RWPE1 (cell line): ENCODE measurements around the gene ANKS1A.

Experiments
- CTCF ChIA-PET: fragments of 350-600 bp; sonication (Branson Sonifier 250); formaldehyde crosslinking; extraction: SDS; loops from one replicate; lab custom pipeline; 2021; lab: Yijun Ruan, JAX
- POLR2A ChIA-PET: fragments of 400-600 bp; formaldehyde crosslinking; extraction: SDS; loops from one replicate; lab custom pipeline; 2020; ENCODE audit warnings: antibody characterized with exemption; ENCODE audit not compliant: low non-redundant PET; lab: Yijun Ruan, JAX
- DNase-seq: peaks from one replicate; pipeline ENCODE4 v3.0.0; 2012; ENCODE audit warnings: low spot score
- H3K27ac ChIP-seq: fragments of 450-650 bp; 2 replicates; pipeline ENCODE4 v1.5.1; 2017
- TF ChIP-seq, protein P1 (sequence below): fragments of 450-650 bp; conservative IDR thresholded peaks from 2 replicates; pipeline ENCODE4 v1.5.1; 2017; ENCODE audit warnings: low read depth, mild to moderate bottlenecking

The ANKS1A gene

GRCh38 chr6:35061651-35062410 lies 172.8 kb downstream of the ANKS1A start:
- no peak overlapping the region for H3K27ac ChIP-seq
- no peak for DNase-seq
- POLR2A ChIA-PET: no interaction called here
- CTCF ChIA-PET: interaction anchor here (0.7 kb wide), 1 partner anchor 11 kb away, joined by 3 read pairs; no protein-coding TSS in a partner anchor
- TF ChIP-seq, protein P1, sequence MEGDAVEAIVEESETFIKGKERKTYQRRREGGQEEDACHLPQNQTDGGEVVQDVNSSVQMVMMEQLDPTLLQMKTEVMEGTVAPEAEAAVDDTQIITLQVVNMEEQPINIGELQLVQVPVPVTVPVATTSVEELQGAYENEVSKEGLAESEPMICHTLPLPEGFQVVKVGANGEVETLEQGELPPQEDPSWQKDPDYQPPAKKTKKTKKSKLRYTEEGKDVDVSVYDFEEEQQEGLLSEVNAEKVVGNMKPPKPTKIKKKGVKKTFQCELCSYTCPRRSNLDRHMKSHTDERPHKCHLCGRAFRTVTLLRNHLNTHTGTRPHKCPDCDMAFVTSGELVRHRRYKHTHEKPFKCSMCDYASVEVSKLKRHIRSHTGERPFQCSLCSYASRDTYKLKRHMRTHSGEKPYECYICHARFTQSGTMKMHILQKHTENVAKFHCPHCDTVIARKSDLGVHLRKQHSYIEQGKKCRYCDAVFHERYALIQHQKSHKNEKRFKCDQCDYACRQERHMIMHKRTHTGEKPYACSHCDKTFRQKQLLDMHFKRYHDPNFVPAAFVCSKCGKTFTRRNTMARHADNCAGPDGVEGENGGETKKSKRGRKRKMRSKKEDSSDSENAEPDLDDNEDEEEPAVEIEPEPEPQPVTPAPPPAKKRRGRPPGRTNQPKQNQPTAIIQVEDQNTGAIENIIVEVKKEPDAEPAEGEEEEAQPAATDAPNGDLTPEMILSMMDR: no peak

GRCh38 chr6:35062676-35063574 lies 173.9 kb downstream of the ANKS1A start:
- H3K27ac ChIP-seq: no peak overlapping the region
- POLR2A ChIA-PET: no interaction called here
- TF ChIP-seq, protein P1: no peak
- CTCF ChIA-PET: no interaction called here
- DNase-seq: no peak

DNA sequence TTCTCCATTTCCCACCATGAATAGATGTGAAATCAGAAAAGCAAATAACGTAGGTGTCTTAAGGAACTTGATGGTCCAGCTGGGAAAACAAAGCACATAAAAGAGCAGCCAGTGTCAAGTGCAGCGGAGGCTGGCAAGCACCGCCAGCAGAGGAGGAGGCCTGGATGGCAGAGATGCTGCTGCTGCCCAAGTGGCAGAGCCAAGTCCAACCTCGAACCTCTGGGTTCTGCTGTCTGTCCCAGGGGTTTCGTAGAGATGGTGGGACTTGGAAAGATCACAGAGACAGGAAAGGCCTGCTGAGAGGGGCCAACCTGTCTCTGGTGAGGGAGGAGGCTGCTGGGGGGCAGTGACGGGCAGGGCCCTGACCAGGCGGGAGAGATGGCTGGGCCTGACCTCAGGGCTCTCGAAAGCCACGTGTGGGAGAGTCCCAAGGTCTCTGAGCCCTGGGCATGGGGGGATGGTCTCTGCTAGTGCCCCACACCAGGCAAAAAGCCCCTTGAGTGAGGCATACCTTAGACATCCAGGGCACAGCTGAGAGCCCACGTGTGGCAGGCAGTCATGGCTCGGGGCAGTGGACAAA lies 174.7 kb downstream of the ANKS1A start:
- 0 out of 2 replicates have a peak overlapping the region, but pooled peaks have one; percentile 6 for H3K27ac ChIP-seq
- TF ChIP-seq, protein P1: no peak
- no peak for DNase-seq
- ChIA-PET POLR2A (no interaction called here), CTCF (interaction anchor here (0.7 kb wide), 1 partner anchor 738 kb away, joined by 3 read pairs; no protein-coding TSS in a partner anchor)

GRCh38 chr6:35064290-35064689 lies 175.2 kb downstream of the ANKS1A start:
- CTCF ChIA-PET: interaction anchor here (0.6 to 0.8 kb wide), 3 partner anchors 77 to 738 kb away, joined by 3 to 4 read pairs (median 3); no protein-coding TSS in a partner anchor
- POLR2A ChIA-PET: no interaction called here
- TF ChIP-seq, protein P1: no peak
- no peak for DNase-seq
- H3K27ac ChIP-seq: 0 out of 2 replicates have a peak overlapping the region, but pooled peaks have one; percentile 6

- H3K27ac ChIP-seq: 0 out of 2 replicates have a peak overlapping the region, but pooled peaks have one; percentile 6
- POLR2A ChIA-PET: no interaction called here
- DNase-seq: no peak
- TF ChIP-seq, protein P1: no peak
- CTCF ChIA-PET: interaction anchor here (0.6 to 0.8 kb wide), 3 partner anchors 78 to 739 kb away, joined by 3 to 4 read pairs (median 3); no protein-coding TSS in a partner anchor
Measured at GRCh38 chr6:35064757-35065440, 175.8 kb downstream of the ANKS1A start.
